Gastroesophageal sphincter (tissue), 3 donors: ENCODE data around the gene HTRA1.

Experiments
- EP300 ChIP-seq: sonication (generic); formaldehyde crosslinking; IDR thresholded peaks from one replicate; pipeline ENCODE4 v1.6.1; 2017; ENCODE audit warnings: antibody characterized with exemption, mild to moderate bottlenecking
- POLR2A ChIP-seq, 2 donors: fragments of 450-650 bp; IDR thresholded peaks; one replicate each; pipeline ENCODE4 v1.6.1; 2017; ENCODE audit warnings: antibody characterized with exemption in 2 of 2, mild to moderate bottlenecking in 2 of 2, moderate library complexity in 1 of 2
- TF ChIP-seq, protein P1 (sequence below), 4 experiments: fragments of 200-600 bp in 2 of 4; fragments of 450-650 bp in 2 of 4; sonication (generic) in 1 of 4; IDR thresholded peaks; one replicate each; pipeline ENCODE4 v1.5.1; 2017 to 2019; ENCODE audit warnings: antibody characterized with exemption in 4 of 4, mild to moderate bottlenecking in 2 of 4, moderate library complexity in 2 of 4

DNA sequence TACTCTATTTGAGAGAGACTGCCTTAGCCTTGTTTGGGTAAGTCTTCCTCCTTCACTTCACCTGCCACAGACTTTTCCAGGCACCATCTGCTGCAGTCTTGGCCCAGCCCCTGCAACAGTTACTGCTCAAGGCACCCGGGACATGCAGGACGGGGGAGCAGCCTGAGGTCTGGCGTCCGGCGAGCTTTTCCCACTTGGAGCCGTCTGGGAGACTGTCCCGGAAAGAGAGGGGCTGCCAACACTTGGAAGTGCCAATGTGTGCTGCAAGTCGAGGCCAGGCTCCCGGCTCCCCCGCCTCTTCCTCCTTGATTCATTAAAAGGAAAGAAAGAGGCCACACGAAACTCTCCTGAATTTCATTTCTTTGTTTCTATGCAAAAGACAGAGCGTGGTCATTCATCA lies 13.7 kb downstream of the HTRA1 start:
- TF ChIP-seq, protein P1, sequence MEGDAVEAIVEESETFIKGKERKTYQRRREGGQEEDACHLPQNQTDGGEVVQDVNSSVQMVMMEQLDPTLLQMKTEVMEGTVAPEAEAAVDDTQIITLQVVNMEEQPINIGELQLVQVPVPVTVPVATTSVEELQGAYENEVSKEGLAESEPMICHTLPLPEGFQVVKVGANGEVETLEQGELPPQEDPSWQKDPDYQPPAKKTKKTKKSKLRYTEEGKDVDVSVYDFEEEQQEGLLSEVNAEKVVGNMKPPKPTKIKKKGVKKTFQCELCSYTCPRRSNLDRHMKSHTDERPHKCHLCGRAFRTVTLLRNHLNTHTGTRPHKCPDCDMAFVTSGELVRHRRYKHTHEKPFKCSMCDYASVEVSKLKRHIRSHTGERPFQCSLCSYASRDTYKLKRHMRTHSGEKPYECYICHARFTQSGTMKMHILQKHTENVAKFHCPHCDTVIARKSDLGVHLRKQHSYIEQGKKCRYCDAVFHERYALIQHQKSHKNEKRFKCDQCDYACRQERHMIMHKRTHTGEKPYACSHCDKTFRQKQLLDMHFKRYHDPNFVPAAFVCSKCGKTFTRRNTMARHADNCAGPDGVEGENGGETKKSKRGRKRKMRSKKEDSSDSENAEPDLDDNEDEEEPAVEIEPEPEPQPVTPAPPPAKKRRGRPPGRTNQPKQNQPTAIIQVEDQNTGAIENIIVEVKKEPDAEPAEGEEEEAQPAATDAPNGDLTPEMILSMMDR (IDR thresholded peaks at IDR 0.05): no peak
- TF ChIP-seq POLR2A (IDR thresholded peaks at IDR 0.05) (no peak), EP300 (no peak)
